Measurements from ENCODE around the gene CMSS1. TPM values are rescaled to one million over a fixed set of nuclear protein-coding genes. Genes with fewer than 3 reads are reported as not detected.
A peak's percentile ranks its signal among the peaks of the same experiment; 100 is the strongest.

The CMSS1 gene
- total RNA-seq, 1 donor: 8.6 TPM

DNA sequence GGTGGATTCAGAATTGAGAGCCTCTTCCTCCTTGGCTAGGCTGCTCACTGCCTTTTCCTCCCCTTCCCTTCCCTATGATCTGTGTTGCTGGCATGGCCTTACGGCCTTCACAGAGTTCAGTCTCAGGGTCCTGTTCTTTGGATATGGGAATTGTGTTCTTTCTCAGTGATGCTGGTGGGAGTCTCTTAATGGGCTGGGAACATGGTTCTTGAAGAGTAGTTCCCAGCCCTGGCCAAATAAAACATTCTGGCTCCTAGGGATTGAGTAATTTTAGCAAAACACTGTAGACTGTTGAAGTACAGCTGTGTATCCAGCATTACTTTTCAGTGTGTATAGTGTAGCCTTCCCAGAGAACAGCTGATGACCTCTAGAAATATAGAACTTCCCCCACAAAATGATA is 319.3 kb downstream of the CMSS1 start:
- DNase-seq (ENCODE audit: low read depth): peak; percentile 37
- TF ChIP-seq, protein P1, sequence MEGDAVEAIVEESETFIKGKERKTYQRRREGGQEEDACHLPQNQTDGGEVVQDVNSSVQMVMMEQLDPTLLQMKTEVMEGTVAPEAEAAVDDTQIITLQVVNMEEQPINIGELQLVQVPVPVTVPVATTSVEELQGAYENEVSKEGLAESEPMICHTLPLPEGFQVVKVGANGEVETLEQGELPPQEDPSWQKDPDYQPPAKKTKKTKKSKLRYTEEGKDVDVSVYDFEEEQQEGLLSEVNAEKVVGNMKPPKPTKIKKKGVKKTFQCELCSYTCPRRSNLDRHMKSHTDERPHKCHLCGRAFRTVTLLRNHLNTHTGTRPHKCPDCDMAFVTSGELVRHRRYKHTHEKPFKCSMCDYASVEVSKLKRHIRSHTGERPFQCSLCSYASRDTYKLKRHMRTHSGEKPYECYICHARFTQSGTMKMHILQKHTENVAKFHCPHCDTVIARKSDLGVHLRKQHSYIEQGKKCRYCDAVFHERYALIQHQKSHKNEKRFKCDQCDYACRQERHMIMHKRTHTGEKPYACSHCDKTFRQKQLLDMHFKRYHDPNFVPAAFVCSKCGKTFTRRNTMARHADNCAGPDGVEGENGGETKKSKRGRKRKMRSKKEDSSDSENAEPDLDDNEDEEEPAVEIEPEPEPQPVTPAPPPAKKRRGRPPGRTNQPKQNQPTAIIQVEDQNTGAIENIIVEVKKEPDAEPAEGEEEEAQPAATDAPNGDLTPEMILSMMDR (IDR thresholded peaks at IDR 0.05; ENCODE audit: insufficient read depth, low read depth, low read length): no peak
- no peak overlapping the region for H3K4me3 ChIP-seq (ENCODE audit: low read depth, low read length)

DNA sequence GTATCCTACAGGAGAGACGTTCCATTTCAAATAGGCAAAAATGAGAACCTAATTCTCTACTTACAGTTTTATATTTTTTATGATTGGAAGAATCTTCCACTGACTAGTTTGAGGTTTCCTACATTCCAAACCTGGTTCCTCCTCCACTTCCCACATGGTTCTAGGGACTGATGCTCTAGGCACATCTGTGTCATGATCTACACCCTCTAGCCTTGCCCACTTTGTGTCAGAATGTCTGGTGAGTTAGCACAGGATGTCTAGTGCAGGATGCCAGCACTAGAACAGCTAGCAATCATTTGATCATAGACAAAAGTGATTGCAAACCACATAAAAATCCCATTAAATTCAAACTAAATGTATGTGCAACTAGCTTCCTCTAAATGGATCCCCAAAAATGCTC is 323.3 kb downstream of the CMSS1 start:
- DNase-seq (ENCODE audit: low read depth): no peak
- no peak overlapping the region for H3K4me3 ChIP-seq (ENCODE audit: low read depth, low read length)
- TF ChIP-seq, protein P1 (IDR thresholded peaks at IDR 0.05; ENCODE audit: insufficient read depth, low read depth, low read length): no peak

DNA sequence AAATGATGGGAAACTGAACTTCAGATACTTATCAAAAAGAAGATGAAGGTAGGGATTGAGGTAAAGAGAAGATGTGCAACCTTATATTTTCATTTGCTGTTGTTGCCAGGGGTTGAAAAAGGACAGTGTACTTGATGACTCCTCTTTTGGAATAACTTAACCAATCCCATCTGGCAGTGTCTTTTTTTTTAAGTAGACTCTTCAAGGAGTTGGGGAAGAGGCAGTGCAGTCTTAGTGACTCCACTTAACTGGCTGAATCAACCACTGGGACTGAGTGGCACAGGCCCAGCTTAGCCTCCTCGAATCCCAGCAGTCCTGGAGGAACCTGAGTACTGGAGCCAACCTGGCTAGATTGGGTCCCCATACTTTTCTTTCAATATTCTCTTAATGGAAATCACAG is 323.9 kb downstream of the CMSS1 start:
- H3K4me3 ChIP-seq (ENCODE audit: low read depth, low read length): no peak overlapping the region
- no peak for DNase-seq (ENCODE audit: low read depth)
- TF ChIP-seq, protein P1 (IDR thresholded peaks at IDR 0.05; ENCODE audit: insufficient read depth, low read depth, low read length): no peak

DNA sequence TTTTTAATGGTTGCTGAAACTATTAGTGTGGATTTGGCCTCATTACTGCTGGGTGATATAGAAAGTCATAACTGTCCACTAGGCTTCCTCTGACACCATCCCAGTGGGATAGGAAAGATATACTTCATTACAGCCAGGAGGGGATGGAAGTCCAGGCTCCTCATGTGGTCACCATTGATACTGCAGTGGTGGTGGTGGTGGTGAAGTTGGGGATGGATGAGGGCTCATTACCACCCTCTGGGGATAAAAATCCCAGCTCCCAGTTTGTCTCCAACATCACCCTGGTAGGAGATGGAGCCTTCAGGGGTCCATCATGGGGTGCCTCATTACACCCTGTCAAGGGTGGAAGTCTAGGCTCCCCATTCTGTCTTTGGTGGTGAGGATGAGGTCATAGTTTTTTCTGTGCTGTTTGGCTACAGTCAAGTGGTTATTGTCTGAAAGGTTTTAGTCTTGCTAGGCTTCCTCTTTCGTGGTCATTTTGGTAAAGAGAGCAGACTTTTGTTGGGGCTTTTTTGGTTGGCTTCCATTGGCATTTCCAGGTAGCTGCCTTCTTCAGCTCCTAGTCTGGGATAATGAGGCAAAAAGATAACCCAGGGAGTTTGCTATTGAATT is 326.7 kb downstream of the CMSS1 start:
- no peak for DNase-seq (ENCODE audit: low read depth)
- TF ChIP-seq, protein P1 (IDR thresholded peaks at IDR 0.05; ENCODE audit: insufficient read depth, low read depth, low read length): no peak
- H3K4me3 ChIP-seq (ENCODE audit: low read depth, low read length): no peak overlapping the region

DNA sequence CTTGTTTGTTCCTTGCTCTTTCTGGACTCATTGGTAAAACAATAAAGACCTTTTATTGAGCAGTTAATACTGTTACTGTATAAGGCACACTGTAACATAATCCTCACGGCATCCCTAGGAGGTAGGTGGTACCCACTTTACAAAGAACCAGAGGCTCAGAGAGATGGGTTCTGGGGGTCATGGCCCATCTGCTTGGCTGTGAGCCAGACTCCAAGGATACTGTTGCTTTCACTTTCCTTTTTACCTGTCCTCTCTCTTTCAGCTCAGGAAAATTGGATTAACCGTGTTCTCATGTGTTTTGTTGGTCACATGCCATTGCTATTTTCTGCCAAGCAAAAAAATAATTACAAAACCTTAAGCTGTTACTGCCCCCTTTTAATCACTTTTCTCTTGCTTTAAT is 331.5 kb downstream of the CMSS1 start:
- peak; percentile 17 for DNase-seq (ENCODE audit: low read depth)
- no peak overlapping the region for H3K4me3 ChIP-seq (ENCODE audit: low read depth, low read length)
- TF ChIP-seq, protein P1 (IDR thresholded peaks at IDR 0.05; ENCODE audit: insufficient read depth, low read depth, low read length): no peak

DNA sequence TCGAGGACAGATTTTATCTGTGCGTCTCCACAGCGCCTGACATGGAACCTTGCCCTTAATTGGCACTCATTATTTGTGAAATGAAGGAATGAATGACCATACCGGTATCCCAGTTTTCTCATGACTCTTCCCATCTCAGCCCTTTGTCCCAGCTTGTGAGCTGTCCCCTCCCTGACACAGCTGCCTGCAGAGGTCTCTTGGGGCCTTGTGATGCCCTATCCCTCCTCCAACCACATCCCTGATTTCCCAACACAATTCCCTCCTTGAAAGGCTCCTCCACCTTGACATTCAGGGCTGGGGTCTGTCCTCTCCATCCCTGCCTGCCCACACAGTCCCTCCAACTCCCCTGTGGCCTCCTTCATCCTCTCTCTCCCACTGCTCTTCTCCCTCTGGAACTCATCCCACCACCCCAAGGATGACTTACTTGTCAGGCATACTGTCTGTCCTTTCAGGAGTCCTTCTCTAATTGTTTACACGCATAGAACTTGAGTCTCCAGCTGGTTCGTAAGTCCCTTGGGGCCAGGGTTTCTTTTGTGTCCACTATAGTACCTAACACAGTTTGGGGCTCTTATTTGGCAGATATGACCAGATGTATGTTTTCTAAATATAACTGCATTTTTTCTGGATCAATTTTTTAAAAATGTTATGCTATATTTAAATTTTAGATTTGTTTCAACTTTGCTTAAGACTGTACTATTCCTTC is 332.2 kb downstream of the CMSS1 start:
- H3K4me3 ChIP-seq (ENCODE audit: low read depth, low read length): no peak overlapping the region
- TF ChIP-seq, protein P1 (IDR thresholded peaks at IDR 0.05; ENCODE audit: insufficient read depth, low read depth, low read length): no peak
- no peak for DNase-seq (ENCODE audit: low read depth)

All from fibroblast of villous mesenchyme (primary cell).